Measurements from ENCODE around the gene TMEM242. TPM values are rescaled to one million over a fixed set of nuclear protein-coding genes. Genes with fewer than 3 reads are reported as not detected.

Gene TMEM242
- total and polyA plus RNA-seq, 2 of the 8 experiments (the other 6 are each of a cell fraction or from before 2014, with no cell fraction given): 2.4 to 9.0 TPM

DNA sequence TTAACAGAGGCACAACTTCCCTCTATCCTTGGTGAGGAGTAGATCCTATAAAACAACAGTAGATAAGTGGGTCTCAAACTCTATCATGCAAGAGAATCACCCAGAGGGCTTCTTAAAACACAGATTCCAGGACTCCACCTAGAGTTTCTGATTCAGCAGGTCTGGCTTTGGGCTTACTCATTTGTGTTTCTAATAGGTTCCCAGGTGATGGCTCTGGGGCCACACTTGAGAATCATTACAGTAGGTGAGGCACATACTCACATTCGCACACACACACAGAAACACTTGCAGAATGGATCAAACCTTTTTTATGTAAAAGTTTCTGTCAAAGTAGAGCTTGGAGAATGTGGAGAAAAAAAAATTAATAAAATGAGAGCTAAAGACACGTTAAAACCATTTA, 52.4 kb downstream of the TMEM242 start:
- Histone ChIP-seq H3K36me3 (ENCODE audit: control insufficient read depth in 2 of 4, insufficient read depth in 4 of 4, low read length in 3 of 4) (no peaks in the 10 kb centered on the region), H3K9me3 (ENCODE audit: insufficient read depth in 2 of 2, low read depth in 1 of 2, low read length in 1 of 2) (no peaks in the 10 kb centered on the region), H3K14ac (ENCODE audit: insufficient read length) (no peak overlapping the region), H3K56ac (replicated peaks; ENCODE audit: insufficient read length, low read depth, low read length) (no peak overlapping the region), H3K18ac (ENCODE audit: extremely low read depth, low read length) (no peak overlapping the region), H2BK15ac (ENCODE audit: low read length) (no peak overlapping the region), H2BK12ac (ENCODE audit: low read depth, low read length) (no peak overlapping the region), H4K91ac (replicated peaks; ENCODE audit: insufficient read length, low read length) (no peak overlapping the region), H3K23me2 (ENCODE audit: low read depth, low read length) (peaks cover 15% of the 10 kb centered on the region; the same call in 1 of the 2 replicates), H3K9ac (replicated peaks in 1 of 4; ENCODE audit: extremely low read depth in 1 of 4, low read depth in 3 of 4, low read length in 3 of 4) (no peak overlapping the region), H2AK5ac (ENCODE audit: low read depth, low read length) (no peak overlapping the region), H4K20me1 (replicated peaks in 1 of 2; ENCODE audit: control insufficient read depth in 1 of 2, insufficient read depth in 2 of 2, low read length in 2 of 2) (peaks cover 0 to 9% of the 10 kb centered on the region in 2 experiments), H3K27ac (ENCODE audit: low read depth, low read length) (no peak overlapping the region), H2BK120ac (replicated peaks; ENCODE audit: low read depth, low read length) (no peak overlapping the region), H2AFZ (ENCODE audit: low read length) (no peak overlapping the region), H4K8ac (ENCODE audit: extremely low read depth, insufficient read depth, low read length) (no peak overlapping the region), H2BK20ac (ENCODE audit: low read length) (no peak overlapping the region), H4K5ac (ENCODE audit: insufficient read length, low read depth, low read length) (no peak overlapping the region), H3K27me3 (replicated peaks in 1 of 4; ENCODE audit: control insufficient read depth in 3 of 4, extremely low read depth in 1 of 4, insufficient read depth in 3 of 4, low read length in 3 of 4) (peaks cover 0 to 14% (median 7%) of the 10 kb centered on the region in 4 experiments; a peak in 4 of 7 replicates), H2BK5ac (ENCODE audit: low read depth, low read length) (no peak overlapping the region), H3K79me1 (ENCODE audit: low read depth, low read length) (no peaks in the 10 kb centered on the region; the same call in 1 of the 2 replicates), H3K4me3 (ENCODE audit: extremely low read depth in 1 of 4, insufficient read depth in 2 of 4, low read depth in 3 of 4, low read length in 4 of 4) (no peak overlapping the region), H3K4me1 (replicated peaks in 1 of 4; ENCODE audit: control insufficient read depth in 3 of 4, insufficient read depth in 4 of 4, low read length in 3 of 4) (peaks cover 2 to 14% (median 8%) of the 10 kb centered on the region in 4 experiments), H3K4me2 (ENCODE audit: insufficient read depth in 1 of 2, low read depth in 2 of 2, low read length in 2 of 2) (no peak overlapping the region), H3K4ac (replicated peaks; ENCODE audit: insufficient read length, low read depth, low read length) (no peak overlapping the region), H3K23ac (ENCODE audit: insufficient read length) (no peak overlapping the region), H3K79me2 (ENCODE audit: control insufficient read depth in 1 of 2, insufficient read depth in 2 of 2, low read length in 2 of 2) (no peaks in the 10 kb centered on the region)
- no peak for FAIRE-seq
- no peak for DNase-seq (ENCODE audit: low read depth in 1 of 2, low spot score in 2 of 2)
- ChIA-PET POLR2A (ENCODE audit: partially characterized antibody) (interaction anchor here (1.2 kb wide), 1 partner anchor 16 kb away, joined by 3 read pairs; no protein-coding TSS in a partner anchor), CTCF (ENCODE audit: partially characterized antibody) (interaction anchor here (0.8 to 2.2 kb wide), 5 partner anchors 11 to 44 kb away, joined by 3 to 7 read pairs (median 3); no protein-coding TSS in a partner anchor)
- WGBS, 2 experiments (ENCODE audit: extremely low coverage in 1 of 2, insufficient coverage in 1 of 2, insufficient read length in 1 of 2, insufficient replicate concordance in 2 of 2, low coverage in 1 of 2, low lambda C conversion rate in 2 of 2, missing lambda C conversion rate in 1 of 2): 97% methylated on average over 2 of the region's 2 CpGs; no CpG with 5 or more reads in 1 of the 2 experiments
- TF ChIP-seq SP2 (IDR thresholded peaks at IDR 0.05; ENCODE audit: low read length) (no peak), HDAC2 (IDR thresholded peaks at IDR 0.05; ENCODE audit: borderline replicate concordance in 1 of 2, low read depth in 2 of 2, low read length in 2 of 2) (no peak), TAF7 (optimal IDR thresholded peaks at IDR 0.05; ENCODE audit: borderline replicate concordance, low read depth, low read length) (no peak), SAP30 (IDR thresholded peaks at IDR 0.05; ENCODE audit: insufficient read depth, insufficient replicate concordance, low read length) (no peak), CHD1 (IDR thresholded peaks at IDR 0.05; ENCODE audit: low read depth, low read length) (no peak), GTF2F1 (IDR thresholded peaks at IDR 0.05; ENCODE audit: borderline replicate concordance, low read depth, low read length) (no peak), RFX5 (IDR thresholded peaks at IDR 0.05; ENCODE audit: borderline replicate concordance, low read depth, low read length) (no peak), POU5F1 (IDR thresholded peaks at IDR 0.05; ENCODE audit: low read depth, low read length) (no peak), ASH2L (IDR thresholded peaks at IDR 0.05; ENCODE audit: low read length) (no peak), JUND (IDR thresholded peaks at IDR 0.05; ENCODE audit: low read length) (no peak), GABPA (IDR thresholded peaks at IDR 0.05; ENCODE audit: borderline replicate concordance, insufficient read depth, low read length) (no peak), YY1 (IDR thresholded peaks at IDR 0.05; ENCODE audit: low read depth, low read length) (no peak), RNF2 (IDR thresholded peaks at IDR 0.05; ENCODE audit: borderline replicate concordance, low read depth, low read length, missing control alignments, poor library complexity, severe bottlenecking) (no peak), CBX5 (IDR thresholded peaks at IDR 0.05; ENCODE audit: low read depth, low read length) (no peak)

Data from H1 (cell line).